GM21717 (cell line): ENCODE data around the gene SDR42E2.

Experiments used
- ATAC-seq: cut with Tn5 transposase; IDR thresholded peaks from one replicate; pipeline ENCODE4 v1.9.1; 2021; ENCODE audit warnings: mild to moderate bottlenecking, moderate library complexity; ENCODE audit not compliant: unreplicated experiment

SDR42E2 gene

DNA sequence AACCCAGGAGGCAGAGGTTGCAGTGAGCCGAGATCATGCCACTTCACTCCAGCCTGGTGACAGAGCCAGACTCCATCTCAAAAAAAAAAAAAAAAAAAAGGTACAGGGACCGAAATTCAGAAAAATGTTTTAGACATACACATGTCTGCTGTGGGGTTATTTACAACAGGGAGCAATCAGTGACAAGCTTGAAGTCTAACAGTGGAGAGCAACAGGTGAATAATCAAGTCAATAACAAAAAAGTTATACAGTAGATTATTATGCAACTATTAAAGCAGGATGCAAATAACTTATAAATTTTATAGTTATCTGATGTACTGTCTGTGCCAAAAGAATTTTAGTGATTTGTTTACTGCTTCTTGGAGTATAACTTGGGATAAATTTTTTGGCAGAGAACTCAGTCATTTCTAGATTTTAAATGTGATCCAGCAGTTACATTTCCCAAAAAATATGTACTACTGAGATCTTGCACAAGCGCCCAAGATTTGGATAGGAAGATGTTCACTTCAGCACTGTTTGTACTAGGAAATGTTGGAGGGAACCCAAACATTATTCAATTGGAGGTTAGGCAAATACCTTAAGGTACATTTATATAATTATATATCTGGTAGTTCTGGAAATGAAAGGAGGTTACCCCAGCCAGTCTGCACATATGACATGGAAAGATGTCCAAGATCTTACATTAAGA, 77.9 kb downstream of the SDR42E2 start:
- ATAC-seq, result no peak
